ENCODE data around the gene HSFX1. TPM values are rescaled to one million over a fixed set of nuclear protein-coding genes. Genes with fewer than 3 reads are reported as not detected.

The HSFX1 gene
- total RNA-seq, 1 experiment from 2014 or later = not detected

DNA sequence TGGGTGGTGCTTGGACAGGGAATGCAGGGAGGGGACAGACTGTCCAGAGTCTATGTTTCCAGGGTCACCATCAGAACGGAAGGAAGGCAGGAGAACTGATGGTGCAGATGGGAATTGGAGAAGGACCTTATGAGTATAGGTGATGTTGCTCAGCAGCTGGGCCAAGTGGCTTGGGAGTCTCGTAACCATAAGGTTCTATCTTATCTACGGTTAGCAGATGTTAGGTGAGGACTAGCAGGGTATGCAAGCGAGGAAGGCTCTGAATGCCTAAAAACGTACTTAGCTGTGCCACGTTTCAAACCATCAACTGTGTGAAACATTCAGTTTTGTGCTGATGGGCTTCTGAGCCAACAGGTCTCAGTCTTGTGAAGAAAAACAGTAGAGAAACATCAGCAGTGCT lies 30.2 kb downstream of the HSFX1 start:
- DNase-seq (ENCODE audit: low spot score) = no peak

DNA sequence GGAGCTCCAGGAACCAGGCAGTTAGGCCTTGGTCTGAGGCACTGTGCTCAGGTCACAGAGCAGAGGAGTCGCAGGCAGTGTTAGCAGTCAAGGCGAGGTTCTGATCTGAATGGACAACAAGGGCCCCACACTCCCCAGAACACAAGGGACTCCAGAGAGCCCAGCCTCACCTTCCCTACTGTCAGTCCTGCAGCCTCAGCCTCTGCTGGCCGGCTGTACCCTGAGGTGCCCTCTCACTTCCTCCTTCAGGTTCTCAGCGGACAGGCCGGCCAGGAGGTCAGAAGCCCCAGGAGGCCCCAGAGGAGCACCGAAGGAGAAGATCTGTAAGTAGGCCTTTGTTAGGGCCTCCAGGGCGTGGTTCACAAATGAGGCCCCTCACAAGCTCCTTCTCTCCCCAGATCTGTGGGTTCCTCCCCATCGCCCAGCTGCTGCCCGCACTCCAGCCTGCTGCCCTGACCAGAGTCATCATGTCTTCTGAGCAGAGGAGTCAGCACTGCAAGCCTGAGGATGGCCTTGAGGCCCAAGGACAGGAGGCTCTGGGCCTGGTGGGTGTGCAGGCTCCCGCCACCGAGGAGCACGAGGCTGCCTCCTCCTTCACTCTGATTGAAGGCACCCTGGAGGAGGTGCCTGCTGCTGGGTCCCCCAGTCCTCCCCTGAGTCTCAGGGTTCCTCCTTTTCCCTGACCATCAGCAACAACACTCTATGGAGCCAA lies 34.0 kb downstream of the HSFX1 start:
- DNase-seq (ENCODE audit: low spot score) = no peak

DNA sequence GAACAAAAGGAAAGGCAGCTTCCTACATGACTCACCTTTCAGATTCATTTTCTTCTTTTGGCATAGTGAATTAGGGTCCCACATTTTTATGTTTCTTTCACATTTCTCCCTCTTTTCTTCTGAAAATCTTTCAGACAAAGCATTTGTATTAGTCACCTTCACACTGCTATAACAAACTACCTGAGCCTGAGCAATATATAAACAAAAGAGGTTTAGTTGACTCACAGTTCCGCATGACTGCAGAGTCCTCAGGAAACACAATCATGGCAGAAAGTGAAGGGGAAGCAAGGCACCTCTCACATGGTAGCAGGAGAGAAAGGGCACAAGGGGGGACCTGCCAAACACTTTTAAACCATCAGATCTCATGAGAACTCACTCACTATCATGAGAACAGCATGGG lies 44.8 kb downstream of the HSFX1 start:
- no peak for DNase-seq (ENCODE audit: low spot score)

DNA sequence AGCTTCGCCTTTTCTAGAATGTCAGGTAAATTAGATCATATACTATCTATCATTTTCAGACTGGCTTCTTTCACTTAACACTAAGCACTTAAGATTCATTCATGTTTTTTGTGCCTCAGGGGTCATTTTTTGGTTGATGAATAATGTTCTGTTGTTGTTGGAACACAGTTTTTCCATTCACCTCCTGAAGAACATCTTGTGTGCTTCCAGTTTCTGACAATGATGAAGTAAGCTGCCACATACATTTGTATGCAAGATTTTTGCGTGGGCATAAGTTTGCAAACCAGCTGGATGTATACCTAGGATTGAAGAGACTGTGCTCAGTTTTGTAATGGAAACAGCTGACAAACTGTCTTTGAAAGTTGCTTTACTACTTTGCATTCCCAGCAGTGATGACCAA lies 45.5 kb downstream of the HSFX1 start:
- DNase-seq (ENCODE audit: low spot score) = no peak

DNA sequence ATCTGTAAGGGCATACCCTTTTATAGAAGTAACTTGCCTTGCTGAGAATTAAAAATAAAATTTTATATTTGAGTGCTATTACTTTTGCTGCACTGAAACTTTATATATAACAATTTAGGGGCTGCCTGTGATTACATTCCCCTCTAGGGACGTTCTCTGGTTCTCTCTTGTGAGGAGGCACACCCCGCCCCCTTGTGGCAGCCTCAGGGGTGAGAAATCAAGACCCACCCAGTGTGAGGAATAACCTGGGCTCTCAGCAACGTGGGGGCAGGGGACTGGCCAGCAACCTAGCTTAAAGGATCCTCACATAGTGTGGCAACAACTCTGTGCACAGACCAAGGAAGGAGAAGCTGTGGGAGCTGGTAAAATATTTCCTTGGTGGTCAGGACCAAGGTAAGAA lies 51.6 kb downstream of the HSFX1 start:
- no peak for DNase-seq (ENCODE audit: low spot score)

Other genes starting within 250 kb of the HSFX1 start
- gene EOLA1, start 233.1 kb upstream of the HSFX1 start, total RNA-seq (2014; rRNA removed; shearing (Covaris generic)) = 15.7 and 22.0 TPM in 2 replicates
- not detected in 2 replicates for gene HSFX3, start 224.1 kb upstream of the HSFX1 start, total RNA-seq (2014; rRNA removed; shearing (Covaris generic))
- gene MAGEA9B, start 186.6 kb upstream of the HSFX1 start, total RNA-seq (2014; rRNA removed; shearing (Covaris generic)) = 0.08 TPM in 1 of 2 replicates, not detected in the other
- not detected in 2 replicates for gene HSFX2, start 178.8 kb upstream of the HSFX1 start, total RNA-seq (2014; rRNA removed; shearing (Covaris generic))
- gene TMEM185A, start 142.3 kb upstream of the HSFX1 start, total RNA-seq (2014; rRNA removed; shearing (Covaris generic)) = 13.1 and 20.6 TPM in 2 replicates
- gene MAGEA11, start 62.0 kb upstream of the HSFX1 start, total RNA-seq (2014; rRNA removed; shearing (Covaris generic)) = 2.6 and 10.0 TPM in 2 replicates
- gene MAGEA9, start 7.9 kb downstream of the HSFX1 start, total RNA-seq (2014; rRNA removed; shearing (Covaris generic)) = not detected in 2 replicates
- not detected in 2 replicates for gene MAGEA8, start 107.1 kb downstream of the HSFX1 start, total RNA-seq (2014; rRNA removed; shearing (Covaris generic))
- not detected in 2 replicates for gene HSFX4, start 155.5 kb downstream of the HSFX1 start, total RNA-seq (2014; rRNA removed; shearing (Covaris generic))
- 6.4 and 20.2 TPM in 2 replicates for gene EOLA2, start 164.4 kb downstream of the HSFX1 start, total RNA-seq (2014; rRNA removed; shearing (Covaris generic))